ENCODE results near the gene DSCAM.

DNA sequence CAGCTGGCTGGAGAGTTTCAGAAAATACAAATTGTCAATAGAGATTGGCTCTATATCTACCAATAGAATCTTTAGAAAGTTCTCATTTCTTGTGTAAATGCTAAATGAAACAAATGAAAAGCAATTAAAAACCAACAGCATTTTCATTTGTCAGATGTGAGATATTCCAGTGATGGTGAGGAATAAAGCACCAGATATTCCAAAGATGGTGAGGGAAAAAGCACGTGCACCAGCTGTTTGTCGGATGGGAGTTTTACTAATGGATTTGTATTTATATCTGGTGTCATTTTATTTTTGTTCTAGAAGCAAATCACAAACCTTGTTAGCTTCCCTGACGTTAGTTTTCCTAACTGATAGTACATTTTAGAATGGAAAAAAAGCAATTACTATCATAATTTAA is 790.9 kb downstream of the DSCAM start:
- TF ChIP-seq, protein P1, sequence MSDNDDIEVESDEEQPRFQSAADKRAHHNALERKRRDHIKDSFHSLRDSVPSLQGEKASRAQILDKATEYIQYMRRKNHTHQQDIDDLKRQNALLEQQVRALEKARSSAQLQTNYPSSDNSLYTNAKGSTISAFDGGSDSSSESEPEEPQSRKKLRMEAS (IDR thresholded peaks at IDR 0.05): no peak
- TF ChIP-seq CEBPB (IDR thresholded peaks at IDR 0.05): no peak
- no peak for TF ChIP-seq RAD21 (IDR thresholded peaks at IDR 0.05; ENCODE audit: low read depth)
- no peak for TF ChIP-seq REST (IDR thresholded peaks at IDR 0.05; ENCODE audit: low read depth)
- no peak for TF ChIP-seq YY1 (IDR thresholded peaks at IDR 0.05; ENCODE audit: low read depth)
- TF ChIP-seq NFIC (IDR thresholded peaks at IDR 0.05): no peak
- no peak for TF ChIP-seq CREB1 (IDR thresholded peaks at IDR 0.05; ENCODE audit: low read depth)

Measured in Ishikawa (cell line).